Measurements from ENCODE around the gene LCE7A. TPM values are rescaled to one million over a fixed set of nuclear protein-coding genes. Genes with fewer than 3 reads are reported as not detected.
A peak's percentile ranks its signal among the peaks of the same experiment; 100 is the strongest.

The LCE7A gene
- total and polyA plus RNA-seq, 10 of the 15 experiments (the other 5 are each of a cell fraction or from before 2014, with no cell fraction given), result not detected

GRCh38 chr1:152906023-152906565 lies 46.3 kb downstream of the LCE7A start:
- no peak for FAIRE-seq
- H3K36me3 ChIP-seq (ENCODE audit: control insufficient read depth in 2 of 2, insufficient read depth in 2 of 2, low read length in 1 of 2), result no peaks in the 10 kb centered on the region
- no peak overlapping the region for H3K4me2 ChIP-seq (ENCODE audit: control insufficient read depth, insufficient read depth)
- ChIA-PET SMC1A (ENCODE audit: uncharacterized antibody, unreplicated experiment) (interaction anchor here (0.9 kb wide), 1 partner anchor 10 kb away, joined by 3 read pairs; no protein-coding TSS in a partner anchor), RAD21 (ENCODE audit: unreplicated experiment) (interaction anchor here (0.6 to 1.6 kb wide), 3 partner anchors 8 to 21 kb away, joined by 4 to 5 read pairs (median 4); no protein-coding TSS in a partner anchor), POLR2A (no interaction called here), CTCF (interaction anchor here (0.7 to 7.6 kb wide), 8 partner anchors 10 to 1429 kb away, joined by 3 to 45 read pairs (median 3); partner anchors contain the start of gene SMCP)
- H3K27ac ChIP-seq (ENCODE audit: control insufficient read depth, insufficient read depth), result 0 out of 2 replicates have a peak overlapping the region, but pooled peaks have one; percentile 12
- ATAC-seq, result no peak; the same call in 2 of the 3 replicates
- peak overlapping the region; percentile 57; the same call in 1 of the 2 replicates for H2AFZ ChIP-seq (ENCODE audit: control insufficient read depth, low read depth, low read length)
- in situ Hi-C loops (cut with MboI), result no loop called here
- peaks cover 40% of the 10 kb centered on the region for H3K4me1 ChIP-seq (ENCODE audit: control insufficient read depth, insufficient read depth, low read length)
- DNase-seq (ENCODE audit: low read depth, low spot score), result no peak
- TF ChIP-seq ATF7 (IDR thresholded peaks at IDR 0.05; ENCODE audit: low read depth), result peak; percentile 22; the same call in 1 of the 2 replicates
- no peak for TF ChIP-seq NR2C1 (IDR thresholded peaks at IDR 0.05)
- no TSS peak for BruUV-seq (replicated peaks)
- 63% methylated on average over 5 of the region's 5 CpGs for WGBS (ENCODE audit: insufficient coverage, insufficient replicate concordance, low lambda C conversion rate, missing lambda C conversion rate)
- H3K9me3 ChIP-seq (replicated peaks; ENCODE audit: control insufficient read depth, insufficient read depth, low read length), result no peaks in the 10 kb centered on the region
- H4K20me1 ChIP-seq (ENCODE audit: control insufficient read depth, insufficient read depth), result no peaks in the 10 kb centered on the region
- intact Hi-C loops (cut with micrococcal nuclease; ENCODE audit: unreplicated experiment), result no loop called here
- no peaks in the 10 kb centered on the region; a peak in 1 of 4 replicates for H3K27me3 ChIP-seq (replicated peaks in 1 of 2; ENCODE audit: control insufficient read depth in 2 of 2, insufficient read depth in 2 of 2, low read length in 1 of 2)
- H3K79me2 ChIP-seq (ENCODE audit: control insufficient read depth, insufficient read depth, low read length), result no peaks in the 10 kb centered on the region
- H3K4me3 ChIP-seq, result no peak overlapping the region
- no peak overlapping the region for H3K9ac ChIP-seq (ENCODE audit: control insufficient read depth, insufficient read depth, low read length)

DNA sequence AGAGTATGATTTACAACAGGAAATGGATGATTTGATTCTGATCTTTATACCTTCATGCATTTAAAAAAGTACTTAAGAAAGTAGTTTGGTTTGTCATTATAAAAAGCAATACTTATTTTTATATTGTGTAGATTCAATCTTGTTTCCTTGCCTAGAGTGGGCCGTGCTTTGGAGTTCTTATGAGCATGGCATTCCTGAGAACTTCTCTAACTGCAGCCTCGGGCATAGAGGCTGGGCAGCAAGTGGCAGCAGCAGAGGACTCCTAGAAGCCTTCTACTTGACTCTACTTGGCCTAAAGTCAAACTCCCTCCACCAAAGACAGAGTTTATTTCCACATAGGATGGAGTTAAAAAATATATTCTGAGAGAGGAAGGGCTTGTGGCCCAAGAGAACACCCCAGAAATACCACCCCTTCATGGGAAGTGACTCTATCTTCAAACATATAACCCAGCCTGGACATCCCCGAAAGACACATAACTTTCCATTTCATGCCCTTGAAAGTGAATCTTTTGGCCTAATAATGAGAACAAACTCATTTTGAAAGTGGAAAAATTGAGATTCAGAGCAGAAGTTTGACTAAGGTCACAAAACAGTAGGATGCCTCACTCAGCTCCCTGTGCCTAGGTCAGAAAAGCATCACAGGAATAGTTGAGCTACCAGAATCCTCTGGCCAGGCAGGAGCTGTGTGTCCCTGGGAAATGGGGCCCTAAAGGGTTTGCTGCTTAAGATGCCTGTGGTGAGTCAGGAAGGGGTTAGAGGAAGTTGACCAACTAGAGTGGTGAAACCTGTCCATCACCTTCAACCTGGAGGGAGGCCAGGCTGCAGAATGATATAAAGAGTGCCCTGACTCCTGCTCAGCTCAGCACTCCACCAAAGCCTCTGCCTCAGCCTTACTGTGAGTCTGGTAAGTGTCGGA lies 48.1 kb downstream of the LCE7A start, which contains the start of gene IVL:
Gene IVL (plus strand): TSS at position 861 of the 916 bp plus-strand sequence. CDS start 1,252 bp downstream, outside the sequence.
- WGBS (ENCODE audit: insufficient coverage, insufficient replicate concordance, low lambda C conversion rate, missing lambda C conversion rate), result 19% methylated on average over 4 of the region's 4 CpGs
- ChIA-PET POLR2A (interaction anchor here (0.7 kb wide), 1 partner anchor 316 kb away, joined by 3 read pairs; no protein-coding TSS in a partner anchor), RAD21 (ENCODE audit: unreplicated experiment) (interaction anchor here (1.2 to 1.5 kb wide), 5 partner anchors 18 to 37 kb away, joined by 3 to 4 read pairs (median 3); partner anchors contain the start of gene SMCP), CTCF (interaction anchor here (0.9 to 7.6 kb wide), 3 partner anchors 17 to 215 kb away, joined by 3 to 45 read pairs (median 8); partner anchors contain the start of gene SMCP), SMC1A (ENCODE audit: uncharacterized antibody, unreplicated experiment) (interaction anchor here (0.8 to 1.3 kb wide), 4 partner anchors 18 to 354 kb away, joined by 3 to 5 read pairs (median 4); partner anchors contain the start of gene SMCP)
- Histone ChIP-seq H3K9me3 (replicated peaks; ENCODE audit: control insufficient read depth, insufficient read depth, low read length) (no peaks in the 10 kb centered on the region), H3K4me2 (ENCODE audit: control insufficient read depth, insufficient read depth) (peak within 1 kb of the TSS; percentile 76), H3K4me3 (peak within 1 kb of the TSS; percentile 21; the same call in 1 of the 2 replicates), H3K9ac (ENCODE audit: control insufficient read depth, insufficient read depth, low read length) (no peak within 1 kb of the TSS), H4K20me1 (ENCODE audit: control insufficient read depth, insufficient read depth) (no peaks in the 10 kb centered on the region), H2AFZ (ENCODE audit: control insufficient read depth, low read depth, low read length) (no peak within 1 kb of the TSS), H3K79me2 (ENCODE audit: control insufficient read depth, insufficient read depth, low read length) (no peaks in the 10 kb centered on the region), H3K36me3 (ENCODE audit: control insufficient read depth in 2 of 2, insufficient read depth in 2 of 2, low read length in 1 of 2) (no peaks in the 10 kb centered on the region), H3K27ac (ENCODE audit: control insufficient read depth, insufficient read depth) (peak within 1 kb of the TSS; percentile 60), H3K27me3 (replicated peaks in 1 of 2; ENCODE audit: control insufficient read depth in 2 of 2, insufficient read depth in 2 of 2, low read length in 1 of 2) (no peaks in the 10 kb centered on the region), H3K4me1 (ENCODE audit: control insufficient read depth, insufficient read depth, low read length) (peaks cover 35% of the 10 kb centered on the region)
- BruUV-seq (replicated peaks), result no TSS peak
- DNase-seq (ENCODE audit: low read depth, low spot score), result peak; percentile 53
- in situ Hi-C loops (cut with MboI), result no loop called here
- intact Hi-C loops (cut with micrococcal nuclease; ENCODE audit: unreplicated experiment), result no loop called here
- FAIRE-seq, result peak; percentile 84
- peak; percentile 78 for ATAC-seq
- TF ChIP-seq SMAD1 (IDR thresholded peaks at IDR 0.05; ENCODE audit: low read depth, partially characterized antibody), result no peak
- no peak for TF ChIP-seq ZNF24 (IDR thresholded peaks at IDR 0.05)
- TF ChIP-seq MTA3 (IDR thresholded peaks at IDR 0.05; ENCODE audit: borderline replicate concordance, low read length), result peak; percentile 67; the same call in 1 of the 2 replicates
- no peak for TF ChIP-seq TCF12 (IDR thresholded peaks at IDR 0.05; ENCODE audit: low read depth, low read length)
- TF ChIP-seq KLF5 (IDR thresholded peaks at IDR 0.05; ENCODE audit: partially characterized antibody), result no peak
- peak; percentile 87 for TF ChIP-seq NFIC (IDR thresholded peaks at IDR 0.05; ENCODE audit: low read depth, low read length)
- no peak for TF ChIP-seq RB1 (IDR thresholded peaks at IDR 0.05; ENCODE audit: borderline replicate concordance)
- TF ChIP-seq CREB1 (IDR thresholded peaks at IDR 0.05; ENCODE audit: low read depth), result peak; percentile 21; the same call in 1 of the 2 replicates
- no peak for TF ChIP-seq NRF1 (conservative IDR thresholded peaks at IDR 0.05; ENCODE audit: low read depth, low read length)
- peak; percentile 93 for TF ChIP-seq EED (IDR thresholded peaks at IDR 0.05; ENCODE audit: low read depth)
- TF ChIP-seq IKZF1 (conservative IDR thresholded peaks at IDR 0.05), result peak; percentile 64
- TF ChIP-seq, protein P1, sequence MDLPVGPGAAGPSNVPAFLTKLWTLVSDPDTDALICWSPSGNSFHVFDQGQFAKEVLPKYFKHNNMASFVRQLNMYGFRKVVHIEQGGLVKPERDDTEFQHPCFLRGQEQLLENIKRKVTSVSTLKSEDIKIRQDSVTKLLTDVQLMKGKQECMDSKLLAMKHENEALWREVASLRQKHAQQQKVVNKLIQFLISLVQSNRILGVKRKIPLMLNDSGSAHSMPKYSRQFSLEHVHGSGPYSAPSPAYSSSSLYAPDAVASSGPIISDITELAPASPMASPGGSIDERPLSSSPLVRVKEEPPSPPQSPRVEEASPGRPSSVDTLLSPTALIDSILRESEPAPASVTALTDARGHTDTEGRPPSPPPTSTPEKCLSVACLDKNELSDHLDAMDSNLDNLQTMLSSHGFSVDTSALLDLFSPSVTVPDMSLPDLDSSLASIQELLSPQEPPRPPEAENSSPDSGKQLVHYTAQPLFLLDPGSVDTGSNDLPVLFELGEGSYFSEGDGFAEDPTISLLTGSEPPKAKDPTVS (IDR thresholded peaks at IDR 0.05; ENCODE audit: low read depth, low read length), result no peak
- peak; percentile 57; the same call in 1 of the 2 replicates for TF ChIP-seq MTA2 (IDR thresholded peaks at IDR 0.05; ENCODE audit: low read depth)
